SK-N-SH treated with all-trans-retinoic acid at 6 μM for 48 hours (cell line): ENCODE measurements around the gene FBXL13.

ENCODE experiments used
- ATAC-seq: fragments of 200-7000 bp; cut with Tn5 transposase; 3 replicates; pipeline ENCODE4 v1.9.1; 2020; ENCODE audit warnings: mild to moderate bottlenecking, moderate library complexity
- BACH2 ChIP-seq: fragments of 250-450 bp; sonication (Bioruptor Pico); IDR thresholded peaks from 2 replicates; pipeline ENCODE4 v1.9.0; 2021; ENCODE audit warnings: mild to moderate bottlenecking, borderline replicate concordance
- CREB5 ChIP-seq: fragments of 250-450 bp; sonication (Bioruptor Pico); IDR thresholded peaks from 2 replicates; pipeline ENCODE4 v1.5.1; 2020; ENCODE audit warnings: low read depth, mild to moderate bottlenecking, moderate library complexity
- CSDC2 ChIP-seq: fragments of 250-450 bp; sonication (Bioruptor Pico); IDR thresholded peaks from 2 replicates; pipeline ENCODE4 v1.5.0; 2020; ENCODE audit warnings: mild to moderate bottlenecking, moderate library complexity
- CSRNP3 ChIP-seq: fragments of 250-450 bp; sonication (Bioruptor Pico); IDR thresholded peaks from 2 replicates; pipeline ENCODE4 v1.5.1; 2021; ENCODE audit warnings: mild to moderate bottlenecking, moderate library complexity
- ESRRG ChIP-seq: fragments of 250-450 bp; sonication (Bioruptor Pico); IDR thresholded peaks from 2 replicates; pipeline ENCODE4 v1.6.1; 2021; ENCODE audit warnings: mild to moderate bottlenecking
- GLIS3 ChIP-seq: fragments of 250-450 bp; sonication (Bioruptor Pico); IDR thresholded peaks from 2 replicates; pipeline ENCODE4 v1.5.0; 2020; ENCODE audit warnings: mild to moderate bottlenecking, moderate library complexity
- ISL1 ChIP-seq: fragments of 250-450 bp; sonication (Bioruptor Pico); IDR thresholded peaks from 2 replicates; pipeline ENCODE4 v2.1.2; 2022; ENCODE audit warnings: mild to moderate bottlenecking, moderate library complexity
- PATZ1 ChIP-seq: fragments of 250-450 bp; sonication (Bioruptor Pico); IDR thresholded peaks from 2 replicates; pipeline ENCODE4 v1.8.0; 2020; ENCODE audit warnings: mild to moderate bottlenecking, moderate library complexity, borderline replicate concordance
- POU6F1 ChIP-seq: fragments of 250-450 bp; sonication (Bioruptor Pico); IDR thresholded peaks from 2 replicates; pipeline ENCODE4 v1.8.0; 2021; ENCODE audit warnings: low read depth, mild to moderate bottlenecking, moderate library complexity, borderline replicate concordance
- PPARA ChIP-seq: fragments of 250-450 bp; sonication (Bioruptor Pico); IDR thresholded peaks from 2 replicates; pipeline ENCODE4 v1.5.0; 2020; ENCODE audit warnings: mild to moderate bottlenecking, borderline replicate concordance
- RARB ChIP-seq: fragments of 250-450 bp; sonication (Bioruptor Pico); IDR thresholded peaks from 2 replicates; pipeline ENCODE4 v1.8.0; 2021; ENCODE audit warnings: mild to moderate bottlenecking, moderate library complexity
- SNAI2 ChIP-seq: fragments of 250-450 bp; sonication (Bioruptor Pico); IDR thresholded peaks from 2 replicates; pipeline ENCODE4 v1.5.0; 2020; ENCODE audit warnings: mild to moderate bottlenecking, moderate library complexity
- TCF4 ChIP-seq: fragments of 250-450 bp; sonication (Bioruptor Pico); IDR thresholded peaks from 2 replicates; pipeline ENCODE4 v1.8.0; 2021; ENCODE audit warnings: mild to moderate bottlenecking, moderate library complexity, borderline replicate concordance
- TOX ChIP-seq: fragments of 250-450 bp; sonication (Bioruptor Pico); IDR thresholded peaks from 2 replicates; pipeline ENCODE4 v1.8.0; 2021; ENCODE audit warnings: mild to moderate bottlenecking, moderate library complexity, borderline replicate concordance
- ZC3H10 ChIP-seq: fragments of 250-450 bp; sonication (Bioruptor Pico); IDR thresholded peaks from 2 replicates; pipeline ENCODE4 v1.5.1; 2021; ENCODE audit warnings: mild to moderate bottlenecking, moderate library complexity
- ZFP3 ChIP-seq: fragments of 250-450 bp; sonication (Bioruptor Pico); IDR thresholded peaks from 2 replicates; pipeline ENCODE4 v1.5.0; 2020; ENCODE audit warnings: mild to moderate bottlenecking, moderate library complexity
- ZFP30 ChIP-seq: fragments of 450-650 bp; formaldehyde crosslinking; IDR thresholded peaks from 2 replicates; pipeline ENCODE4 v1.5.0; 2022; ENCODE audit warnings: mild to moderate bottlenecking, moderate library complexity
- ZNF565 ChIP-seq: fragments of 450-650 bp; formaldehyde crosslinking; conservative IDR thresholded peaks from 2 replicates; pipeline ENCODE4 v1.5.0; 2020; ENCODE audit warnings: low read depth, mild to moderate bottlenecking, moderate library complexity
- ZNF70 ChIP-seq: fragments of 450-650 bp; formaldehyde crosslinking; IDR thresholded peaks from 2 replicates; pipeline ENCODE4 v1.5.0; 2020; ENCODE audit warnings: mild to moderate bottlenecking, moderate library complexity
- ZNF8 ChIP-seq: fragments of 450-650 bp; formaldehyde crosslinking; IDR thresholded peaks from 2 replicates; pipeline ENCODE4 v1.5.0; 2020; ENCODE audit warnings: mild to moderate bottlenecking, moderate library complexity

The FBXL13 gene

GRCh38 chr7:102993718-102994029 is 80.9 kb downstream of the FBXL13 start:
- no peak for ATAC-seq
- TF ChIP-seq TCF4 (CRISPR knock-in tag) (no peak), ZNF70 (no peak), SNAI2 (CRISPR knock-in tag) (no peak), PATZ1 (CRISPR knock-in tag) (no peak), CSDC2 (no peak), ZC3H10 (no peak), ZFP3 (CRISPR knock-in tag) (no peak), CSRNP3 (CRISPR knock-in tag) (no peak), ZFP30 (CRISPR knock-in tag) (no peak), RARB (CRISPR knock-in tag) (no peak), POU6F1 (CRISPR knock-in tag) (no peak), ISL1 (CRISPR knock-in tag) (no peak), ZNF8 (CRISPR knock-in tag) (no peak), ESRRG (CRISPR knock-in tag) (no peak)

GRCh38 chr7:102992938-102993717 is 81.5 kb downstream of the FBXL13 start:
- ATAC-seq = peak; percentile 47
- TF ChIP-seq TOX (CRISPR knock-in tag) (no peak), ISL1 (CRISPR knock-in tag) (peak; percentile 70), BACH2 (CRISPR knock-in tag) (no peak), PPARA (CRISPR knock-in tag) (no peak), TCF4 (CRISPR knock-in tag) (peak; percentile 17; the same call in 1 of the 2 replicates), ZC3H10 (0 out of 2 replicates have a peak, but pooled peaks have one; percentile 8), ZFP30 (CRISPR knock-in tag) (no peak), ZNF565 (CRISPR knock-in tag) (no peak), SNAI2 (CRISPR knock-in tag) (peak; percentile 57; the same call in 1 of the 2 replicates), ZFP3 (CRISPR knock-in tag) (peak; percentile 83), CREB5 (CRISPR knock-in tag) (peak; percentile 88)

- ATAC-seq = peak; percentile 1; the same call in 1 of the 3 replicates
- TF ChIP-seq CSDC2 = 0 out of 2 replicates have a peak, but pooled peaks have one; percentile 19
- no peak for TF ChIP-seq GLIS3 (CRISPR knock-in tag)
- TF ChIP-seq CSRNP3 (CRISPR knock-in tag) = no peak
These were observed 82.1 kb downstream of the FBXL13 start for GRCh38 chr7:102992509-102992937.
